ENCODE data around the gene ASCL1.

ASCL1 gene

DNA sequence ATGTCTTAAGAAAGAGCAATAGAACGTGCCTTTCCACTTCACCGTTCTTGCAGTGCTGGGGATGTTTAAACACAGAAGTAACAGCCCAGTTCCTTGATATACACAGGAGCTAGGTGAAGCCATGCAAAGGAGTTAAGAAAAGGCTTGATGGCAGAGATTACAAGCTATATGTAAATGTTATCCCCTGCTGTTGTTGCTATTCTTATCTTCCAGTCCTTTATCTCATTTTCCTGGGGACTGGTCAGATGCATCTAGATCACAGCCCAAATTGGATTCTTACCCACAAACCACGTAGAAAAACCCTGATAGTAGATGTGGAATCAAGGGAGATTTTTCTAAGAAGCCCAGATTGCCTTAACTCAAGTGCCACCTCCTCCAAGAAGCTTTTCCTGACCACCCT, 5.5 kb downstream of the ASCL1 start:
- Histone ChIP-seq H3K27me3 (peaks cover 0 to 85% of the 10 kb centered on the region in 2 donors), H3K36me3 (no peaks in the 10 kb centered on the region), H3K4me1 (peaks cover 0 to 27% (median 11%) of the 10 kb centered on the region in 4 donors), H3K27ac (no peak overlapping the region), H3K4me3 (no peak overlapping the region), H3K9me3 (peaks cover 0 to 14% (median 0%) of the 10 kb centered on the region in 3 donors)
- TF ChIP-seq, protein P1, sequence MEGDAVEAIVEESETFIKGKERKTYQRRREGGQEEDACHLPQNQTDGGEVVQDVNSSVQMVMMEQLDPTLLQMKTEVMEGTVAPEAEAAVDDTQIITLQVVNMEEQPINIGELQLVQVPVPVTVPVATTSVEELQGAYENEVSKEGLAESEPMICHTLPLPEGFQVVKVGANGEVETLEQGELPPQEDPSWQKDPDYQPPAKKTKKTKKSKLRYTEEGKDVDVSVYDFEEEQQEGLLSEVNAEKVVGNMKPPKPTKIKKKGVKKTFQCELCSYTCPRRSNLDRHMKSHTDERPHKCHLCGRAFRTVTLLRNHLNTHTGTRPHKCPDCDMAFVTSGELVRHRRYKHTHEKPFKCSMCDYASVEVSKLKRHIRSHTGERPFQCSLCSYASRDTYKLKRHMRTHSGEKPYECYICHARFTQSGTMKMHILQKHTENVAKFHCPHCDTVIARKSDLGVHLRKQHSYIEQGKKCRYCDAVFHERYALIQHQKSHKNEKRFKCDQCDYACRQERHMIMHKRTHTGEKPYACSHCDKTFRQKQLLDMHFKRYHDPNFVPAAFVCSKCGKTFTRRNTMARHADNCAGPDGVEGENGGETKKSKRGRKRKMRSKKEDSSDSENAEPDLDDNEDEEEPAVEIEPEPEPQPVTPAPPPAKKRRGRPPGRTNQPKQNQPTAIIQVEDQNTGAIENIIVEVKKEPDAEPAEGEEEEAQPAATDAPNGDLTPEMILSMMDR (IDR thresholded peaks at IDR 0.05) = no peak
- DNase-seq = no peak
- intact Hi-C loops (cut with DNase I; ENCODE audit: low total_unique reads) = no loop called here

DNA sequence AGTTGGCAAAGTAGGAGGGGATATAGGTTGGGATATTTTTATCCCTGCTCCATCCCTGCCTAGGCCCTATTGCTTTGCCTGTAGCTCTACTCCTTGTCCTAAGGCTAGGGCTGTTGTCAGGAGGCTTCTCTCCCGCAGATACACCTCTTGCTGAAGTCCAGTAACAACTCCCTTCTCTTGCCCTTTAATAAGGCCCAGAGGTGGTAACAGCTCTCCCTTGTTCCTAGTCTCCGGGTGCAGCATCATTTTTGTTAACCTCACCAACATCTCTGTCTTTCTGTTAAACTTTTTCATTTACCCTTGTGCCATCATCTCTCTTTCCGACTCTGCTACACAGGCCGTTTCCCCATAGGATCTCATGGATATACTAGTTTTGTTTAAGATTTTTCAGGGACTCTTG, 6.3 kb downstream of the ASCL1 start:
- no peak for DNase-seq
- peaks cover 0 to 14% (median 0%) of the 10 kb centered on the region in 3 donors for H3K9me3 ChIP-seq
- H3K36me3 ChIP-seq = no peaks in the 10 kb centered on the region
- TF ChIP-seq, protein P1 (IDR thresholded peaks at IDR 0.05) = no peak
- H3K27ac ChIP-seq = no peak overlapping the region
- peaks cover 0 to 77% of the 10 kb centered on the region in 2 donors for H3K27me3 ChIP-seq
- peaks cover 0 to 19% (median 3%) of the 10 kb centered on the region in 4 donors for H3K4me1 ChIP-seq
- no peak overlapping the region for H3K4me3 ChIP-seq
- intact Hi-C loops (cut with DNase I; ENCODE audit: low total_unique reads) = no loop called here

DNA sequence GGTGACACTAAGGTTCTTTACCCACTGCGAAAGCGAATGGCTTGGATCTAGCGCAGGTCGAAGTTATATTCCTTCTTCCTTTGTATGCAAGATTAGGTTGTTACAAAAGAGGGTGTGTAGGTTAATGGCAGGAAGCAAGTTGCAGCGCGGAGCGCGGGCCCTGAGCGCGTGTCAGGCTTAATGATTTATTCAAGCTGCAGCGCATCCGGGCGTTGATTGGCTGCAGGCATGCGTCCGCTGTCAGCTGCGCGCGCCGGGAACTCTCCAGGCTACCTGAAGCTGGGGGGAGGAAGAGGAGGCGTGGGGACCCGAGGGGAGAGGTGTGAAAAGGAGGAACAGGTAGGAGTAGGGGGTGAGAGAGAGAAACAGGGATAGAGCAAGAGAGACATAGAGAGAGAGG, 7.4 kb downstream of the ASCL1 start:
- Histone ChIP-seq H3K27ac (no peak overlapping the region), H3K4me3 (no peak overlapping the region), H3K9me3 (peaks cover 0 to 14% (median 0%) of the 10 kb centered on the region in 3 donors), H3K36me3 (no peaks in the 10 kb centered on the region), H3K4me1 (peaks cover 0 to 15% (median 2%) of the 10 kb centered on the region in 4 donors), H3K27me3 (peaks cover 0 to 66% of the 10 kb centered on the region in 2 donors)
- TF ChIP-seq, protein P1 (IDR thresholded peaks at IDR 0.05) = no peak
- intact Hi-C loops (cut with DNase I; ENCODE audit: low total_unique reads) = no loop called here
- DNase-seq = no peak

DNA sequence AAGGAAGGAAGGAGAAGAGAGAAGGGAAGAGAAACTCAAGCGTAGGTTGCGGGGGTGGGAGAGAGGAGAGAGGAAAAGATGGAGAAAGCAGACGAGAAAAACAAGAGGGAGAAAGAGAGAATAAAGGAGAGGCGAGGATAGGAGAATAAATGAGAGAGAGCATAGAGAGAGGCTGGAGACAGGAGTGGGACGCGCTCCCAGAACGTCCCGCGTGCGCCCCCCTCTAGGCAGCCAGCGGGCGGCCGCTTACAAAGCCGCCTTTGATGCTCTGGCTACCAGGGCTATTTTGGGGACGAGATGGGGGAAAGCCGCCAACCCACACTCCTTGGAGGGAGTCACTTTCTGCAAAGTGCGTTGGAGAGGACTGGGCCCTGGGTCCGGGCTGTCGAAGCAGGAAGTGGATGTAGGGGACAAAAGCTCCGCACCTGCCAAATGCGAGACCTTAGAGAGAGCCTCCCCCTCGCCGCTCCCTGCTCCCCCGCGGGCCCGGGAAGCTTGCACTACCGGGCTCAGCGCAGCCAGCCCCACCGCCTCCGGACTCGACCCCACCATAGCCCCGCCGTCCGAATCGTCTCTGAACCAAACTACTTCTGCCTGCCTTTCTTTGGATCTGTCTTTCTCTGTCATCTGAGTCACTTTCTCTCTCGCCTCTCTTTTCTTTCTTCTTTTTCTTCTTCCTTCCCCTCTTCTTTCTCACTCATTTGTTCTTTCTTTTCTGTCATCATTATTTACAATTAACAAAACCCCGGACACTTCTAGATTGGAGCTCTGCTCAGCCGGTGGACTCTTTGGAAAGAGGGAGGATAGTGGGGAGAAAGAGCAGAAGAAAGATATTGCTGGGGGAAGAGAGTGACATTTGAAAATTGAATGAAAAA, 8.0 kb downstream of the ASCL1 start:
- intact Hi-C loops (cut with DNase I; ENCODE audit: low total_unique reads) = no loop called here
- TF ChIP-seq, protein P1 (IDR thresholded peaks at IDR 0.05) = no peak
- H3K27ac ChIP-seq = no peak overlapping the region
- H3K36me3 ChIP-seq = no peaks in the 10 kb centered on the region
- H3K9me3 ChIP-seq = peaks cover 0 to 14% (median 0%) of the 10 kb centered on the region in 3 donors
- peaks cover 0 to 60% of the 10 kb centered on the region in 2 donors for H3K27me3 ChIP-seq
- DNase-seq = no peak
- peaks cover 0 to 15% (median 2%) of the 10 kb centered on the region in 4 donors for H3K4me1 ChIP-seq
- H3K4me3 ChIP-seq = no peak overlapping the region

DNA sequence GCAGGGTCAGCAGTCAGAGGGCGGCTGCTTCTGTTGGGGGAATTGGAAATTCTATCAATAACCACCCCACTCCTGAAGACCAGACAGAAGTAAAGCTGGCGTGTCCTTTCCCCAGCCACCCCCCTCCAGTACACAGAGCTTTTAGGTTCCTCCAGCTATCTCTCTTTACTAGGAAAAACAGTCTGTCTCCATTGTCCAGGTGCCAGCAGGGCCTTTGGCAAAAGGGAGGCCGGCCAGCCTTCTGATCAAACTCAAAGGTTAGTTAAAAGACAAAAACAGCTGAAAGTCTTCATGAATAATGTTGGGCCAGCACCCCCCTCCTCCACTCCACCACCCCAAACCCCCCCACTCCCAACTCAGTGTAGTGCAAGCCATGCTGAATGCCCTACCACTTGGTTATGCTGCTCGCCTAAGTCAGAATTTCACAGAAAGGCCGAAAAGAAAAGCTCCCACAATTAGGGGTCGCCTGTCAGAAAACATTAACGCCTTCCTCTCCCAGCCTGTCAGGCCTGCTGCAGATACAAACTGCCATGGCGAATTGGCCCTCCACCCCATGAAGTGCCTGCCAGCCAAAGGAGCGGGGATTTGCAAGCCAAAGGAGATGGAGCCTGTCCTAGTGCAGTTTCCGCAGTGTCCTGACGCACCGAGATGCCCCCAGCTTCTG, 8.9 kb downstream of the ASCL1 start:
- intact Hi-C loops (cut with DNase I; ENCODE audit: low total_unique reads) = no loop called here
- Histone ChIP-seq H3K27ac (no peak overlapping the region), H3K4me3 (no peak overlapping the region)

More for the DNA sequence above, 8.9 kb downstream of the ASCL1 start:
- DNase-seq = no peak
- TF ChIP-seq, protein P1 (IDR thresholded peaks at IDR 0.05) = no peak
- H3K9me3 ChIP-seq = peaks cover 0 to 14% (median 0%) of the 10 kb centered on the region in 3 donors
- peaks cover 0 to 15% (median 2%) of the 10 kb centered on the region in 4 donors for H3K4me1 ChIP-seq
- peaks cover 0 to 52% of the 10 kb centered on the region in 2 donors for H3K27me3 ChIP-seq
- H3K36me3 ChIP-seq = no peaks in the 10 kb centered on the region

All from tibial artery (tissue), 4 donors.